ENCODE results near the gene PLEKHH3.

DNA sequence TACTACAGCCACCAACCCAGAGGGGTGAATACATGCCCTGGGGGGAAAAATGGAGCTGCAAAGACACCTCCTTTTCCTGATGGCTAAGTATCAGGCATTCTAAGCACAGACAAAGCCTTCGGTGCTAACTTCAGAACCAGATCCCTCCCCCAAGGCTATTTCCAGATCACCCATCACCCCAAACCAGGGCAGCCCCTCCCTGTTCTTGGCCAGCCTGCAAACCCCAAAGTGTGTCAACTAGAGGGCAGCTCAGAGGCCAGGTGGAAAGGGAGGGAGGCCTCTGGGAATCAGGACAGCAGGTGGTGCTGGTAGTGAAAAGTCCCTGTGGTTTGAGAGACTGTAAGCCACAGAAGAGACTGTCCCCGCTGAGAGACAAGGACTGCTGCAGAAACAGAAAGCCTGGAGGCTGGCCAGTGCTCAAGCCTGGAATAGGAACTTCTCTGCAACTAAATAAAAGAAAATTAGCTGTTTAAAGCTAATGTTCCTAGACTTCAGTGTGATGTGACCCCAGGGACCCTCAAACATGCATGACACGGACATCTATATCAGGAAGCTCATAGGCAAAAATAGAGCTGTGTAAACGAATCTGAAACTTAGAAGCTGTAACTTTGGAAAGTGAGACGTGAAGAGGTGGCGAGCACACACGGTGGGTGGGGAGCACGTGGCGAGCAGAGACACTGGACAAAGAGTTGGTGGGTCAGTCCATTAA is 58.2 kb downstream of the PLEKHH3 start:
- TF ChIP-seq CTCF (IDR thresholded peaks at IDR 0.05) (peak in 1 of 3 experiments; percentile 10), POLR2A (IDR thresholded peaks at IDR 0.05) (no peak)
